ENCODE measurements around the gene OR2T8. TPM values are rescaled to one million over a fixed set of nuclear protein-coding genes. Genes with fewer than 3 reads are reported as not detected.

Gene OR2T8
- total RNA-seq, 1 experiment from 2014 or later, result not detected

GRCh38 chr1:247935781-247936180 lies 15.7 kb downstream of the OR2T8 start:
- no peak for TF ChIP-seq ERG (CRISPR knock-in tag; IDR thresholded peaks at IDR 0.05)
- no peak for TF ChIP-seq NR1H2 (CRISPR knock-in tag; IDR thresholded peaks at IDR 0.05)
- TF ChIP-seq CDX4 (CRISPR knock-in tag; IDR thresholded peaks at IDR 0.05; ENCODE audit: borderline replicate concordance), result no peak
- CTCF ChIA-PET, result no interaction called here
- POLR2A ChIA-PET, result no interaction called here
- H3K9me3 Mint-ChIP-seq, result peaks cover 59% of the 10 kb centered on the region
- no peak overlapping the region for H3K27ac Mint-ChIP-seq
- H3K4me3 Mint-ChIP-seq, result no peak overlapping the region
- DNase-seq (ENCODE audit: low spot score) (no peak), ATAC-seq (no peak)
- peaks cover 9% of the 10 kb centered on the region; the same call in 1 of the 2 replicates for H3K27me3 Mint-ChIP-seq (ENCODE audit: low read depth)
- H3K36me3 Mint-ChIP-seq, result peaks cover 24% of the 10 kb centered on the region
- no peaks in the 10 kb centered on the region for H3K4me1 Mint-ChIP-seq

- ChIA-PET CTCF (interaction anchor here (1.0 kb wide), 1 partner anchor 79 kb away, joined by 3 read pairs; the partner anchor contains the start of gene TRIM58), POLR2A (interaction anchor here (0.6 kb wide), 1 partner anchor 431 kb away, joined by 4 read pairs; no protein-coding TSS in a partner anchor)
- ATAC-seq, result no peak
- Mint-ChIP-seq H3K27ac (no peak overlapping the region), H3K4me1 (no peaks in the 10 kb centered on the region), H3K9me3 (peaks cover 59% of the 10 kb centered on the region), H3K27me3 (ENCODE audit: low read depth) (peaks cover 9% of the 10 kb centered on the region; the same call in 1 of the 2 replicates), H3K4me3 (no peak overlapping the region), H3K36me3 (peaks cover 29% of the 10 kb centered on the region)
- no peak for DNase-seq (ENCODE audit: low spot score)
- no peak for TF ChIP-seq GRHL2 (CRISPR knock-in tag; IDR thresholded peaks at IDR 0.05; ENCODE audit: insufficient replicate concordance, severe bottlenecking)
- TF ChIP-seq ETV6 (CRISPR knock-in tag; IDR thresholded peaks at IDR 0.05), result no peak
- TF ChIP-seq ATF6 (CRISPR knock-in tag; IDR thresholded peaks at IDR 0.05), result no peak
- TF ChIP-seq NFATC4 (CRISPR knock-in tag; IDR thresholded peaks at IDR 0.05), result no peak
- no peak for TF ChIP-seq AFF4 (CRISPR knock-in tag; IDR thresholded peaks at IDR 0.05; ENCODE audit: borderline replicate concordance)
- TF ChIP-seq ZNF219 (CRISPR knock-in tag; IDR thresholded peaks at IDR 0.05; ENCODE audit: borderline replicate concordance), result no peak
- TF ChIP-seq GTF2I (CRISPR knock-in tag; conservative IDR thresholded peaks at IDR 0.05), result no peak
- TF ChIP-seq NFE2L1 (CRISPR knock-in tag; IDR thresholded peaks at IDR 0.05), result no peak
- no peak for TF ChIP-seq ZNF425 (CRISPR knock-in tag; conservative IDR thresholded peaks at IDR 0.05)
- no peak for TF ChIP-seq ZSCAN18 (CRISPR knock-in tag; IDR thresholded peaks at IDR 0.05)
- no peak for TF ChIP-seq ATF3 (CRISPR knock-in tag; conservative IDR thresholded peaks at IDR 0.05)
- no peak for TF ChIP-seq HMGXB4 (CRISPR knock-in tag; IDR thresholded peaks at IDR 0.05)
- no peak for TF ChIP-seq RELA (CRISPR knock-in tag; IDR thresholded peaks at IDR 0.05; ENCODE audit: borderline replicate concordance)
- TF ChIP-seq STAT6 (CRISPR knock-in tag; conservative IDR thresholded peaks at IDR 0.05; ENCODE audit: low read depth), result no peak
These were observed 16.4 kb downstream of the OR2T8 start for GRCh38 chr1:247936415-247936814.

All from WTC11 (cell line).